NOMO-1 (cell line): ENCODE data around the gene C1orf74.
A peak's percentile ranks its signal among the peaks of the same experiment; 100 is the strongest.

Source experiments
- DNase-seq, 2 experiments: peaks; one replicate each; lab custom pipeline; 2025; ENCODE audit not compliant: unreplicated experiment in 2 of 2; lab: John Stamatoyannopoulos, UW

C1orf74 gene

DNA sequence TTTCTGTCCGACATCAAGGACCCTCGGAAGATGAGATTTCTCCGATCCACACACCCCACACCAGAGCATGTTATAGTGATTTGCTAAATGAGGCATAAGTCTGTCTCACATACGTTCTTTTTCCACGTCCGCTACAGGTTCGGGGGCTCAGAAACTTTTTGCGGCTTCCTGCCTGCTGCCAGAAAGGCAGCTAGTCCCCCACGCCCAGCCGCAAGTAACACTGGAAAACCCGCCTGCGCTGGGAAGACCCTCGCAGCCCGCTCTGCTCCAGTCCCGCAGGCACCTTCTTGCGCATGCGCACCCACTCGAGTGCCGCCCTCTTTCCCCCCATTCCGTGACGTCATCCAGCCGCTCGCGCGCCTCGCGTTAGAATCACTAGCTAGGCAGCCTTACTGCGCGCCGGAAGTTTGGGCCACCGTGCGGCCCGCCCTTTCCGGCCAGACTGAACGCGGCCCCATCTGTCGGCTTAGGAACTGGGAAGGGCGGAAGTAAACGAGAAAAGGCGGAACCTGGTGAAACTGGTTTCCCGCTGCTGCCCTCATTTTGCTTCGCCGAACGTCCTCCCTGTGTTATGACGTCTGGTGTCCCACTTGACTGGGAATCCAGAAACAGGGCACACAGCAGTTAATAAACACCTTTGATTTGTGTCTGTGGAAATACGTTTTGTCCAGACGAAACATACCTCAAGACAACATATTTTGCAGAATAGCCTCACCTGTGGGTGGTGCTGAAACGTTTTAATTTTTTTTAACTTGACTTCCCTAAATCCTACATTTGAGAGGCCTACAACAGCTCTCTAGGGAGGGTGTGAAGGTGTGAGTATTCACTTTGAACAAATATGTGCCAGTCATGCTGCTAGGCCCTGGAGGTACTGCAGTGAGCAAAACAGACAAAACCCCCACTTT is at the start of gene C1orf74:
C1orf74 (minus strand) TSS at position 295 of the 905 bp plus-strand sequence. CDS start 925 bp downstream, outside the sequence.
- peak; percentile 97 to 98 for DNase-seq

DNA sequence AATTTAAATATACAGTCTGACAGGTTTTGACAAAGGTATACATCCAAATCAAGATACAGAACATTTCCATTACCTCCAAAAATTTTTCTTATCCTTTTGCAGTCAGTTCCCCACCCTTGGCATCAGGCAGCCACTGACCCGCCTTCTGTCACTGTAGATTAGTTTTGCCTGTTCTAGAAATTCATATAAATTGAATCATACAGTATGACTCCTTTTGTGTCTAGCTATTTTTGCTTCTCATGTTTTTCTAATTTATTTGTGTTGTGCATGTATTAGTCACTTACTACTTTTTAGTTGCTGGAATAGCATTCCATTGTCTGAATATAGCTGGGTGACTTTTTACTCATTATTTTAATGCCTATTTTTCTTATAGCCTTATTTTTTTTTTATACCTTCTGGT is 47.3 kb upstream of the C1orf74 start:
- DNase-seq, result no peak

GRCh38 chr1:209830722-209831121 is 46.4 kb upstream of the C1orf74 start:
- no peak for DNase-seq

- DNase-seq, result no peak
Observed at GRCh38 chr1:209829716-209830115, 45.4 kb upstream of the C1orf74 start.

- peak; percentile 91 to 96 for DNase-seq
Observed at GRCh38 chr1:209827384-209828262, 43.3 kb upstream of the C1orf74 start, which contains the start of gene UTP25. UTP25 (plus strand) TSS chr1:209827972; CDS start chr1:209828064, 92 bp downstream.

GRCh38 chr1:209825591-209826434 is 41.5 kb upstream of the C1orf74 start:
- DNase-seq, result no peak

GRCh38 chr1:209823143-209824041 is 39.0 kb upstream of the C1orf74 start:
- peak; percentile 54 to 61 for DNase-seq

DNA sequence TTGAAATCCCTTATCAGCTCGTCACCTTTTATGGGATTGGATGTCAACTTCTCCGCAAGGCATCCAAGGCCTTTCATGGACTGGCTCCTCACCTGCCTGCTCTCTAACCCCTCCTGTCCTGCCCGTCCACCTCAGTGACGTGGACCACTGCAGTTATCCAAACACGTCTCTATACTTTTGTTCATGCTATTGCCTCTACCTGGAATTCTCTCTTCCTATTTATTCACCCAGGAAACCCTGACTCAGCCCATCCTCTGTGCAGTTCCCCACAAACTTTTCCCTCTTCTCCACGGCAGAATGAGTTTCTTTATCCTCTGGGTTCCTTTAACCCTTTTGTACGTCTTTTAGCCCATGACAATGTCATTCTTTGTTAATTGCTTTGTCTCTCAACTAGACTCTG is 38.3 kb upstream of the C1orf74 start:
- DNase-seq, result no peak

DNA sequence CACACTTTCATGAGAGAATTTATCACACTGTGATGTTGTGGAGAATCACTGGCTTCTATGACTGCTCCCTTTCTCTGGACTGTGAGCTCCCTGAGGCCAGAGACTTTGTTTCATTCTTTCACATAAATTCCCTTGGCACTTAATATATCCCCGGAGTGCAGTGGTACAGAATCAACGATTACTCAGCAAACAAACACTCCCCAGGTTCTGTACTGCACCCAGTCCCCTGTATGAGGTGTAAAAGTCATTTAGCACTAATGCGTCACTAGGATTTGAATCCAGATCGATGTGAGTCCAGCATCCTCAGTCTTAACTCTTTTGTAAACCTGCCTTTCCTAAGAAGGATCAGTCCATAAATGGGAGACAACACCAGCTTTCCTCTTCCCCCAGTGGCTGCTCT is 36.6 kb upstream of the C1orf74 start:
- DNase-seq, result no peak

- DNase-seq, result no peak
Observed at GRCh38 chr1:209819058-209819457, 34.7 kb upstream of the C1orf74 start.

GRCh38 chr1:209817691-209818090 is 33.3 kb upstream of the C1orf74 start:
- DNase-seq, result no peak

GRCh38 chr1:209816923-209817322 is 32.6 kb upstream of the C1orf74 start:
- no peak for DNase-seq

DNA sequence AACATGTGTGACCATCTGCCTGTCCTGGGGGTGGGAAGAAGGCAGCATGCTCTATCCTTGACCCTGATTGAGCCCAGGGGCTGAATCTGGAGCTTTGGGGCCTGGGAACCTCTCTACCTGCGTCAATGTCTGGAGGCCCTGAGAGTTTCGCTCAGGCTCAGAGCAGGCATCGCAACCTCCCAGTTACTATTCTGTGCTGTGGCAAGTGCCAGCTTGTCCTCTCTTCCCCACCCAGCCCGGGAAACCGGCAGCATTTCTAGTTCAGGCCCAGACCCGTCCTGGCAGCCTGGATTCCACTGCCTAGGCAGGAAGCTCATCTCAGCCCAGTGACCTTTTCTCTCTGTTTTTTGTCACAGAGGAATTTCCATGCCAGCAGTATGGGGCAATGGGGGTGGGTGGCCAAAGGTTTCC is 31.6 kb upstream of the C1orf74 start:
- DNase-seq, result no peak

GRCh38 chr1:209815490-209815889 is 31.1 kb upstream of the C1orf74 start:
- no peak for DNase-seq

GRCh38 chr1:209813902-209814301 is 29.5 kb upstream of the C1orf74 start:
- DNase-seq, result no peak

- DNase-seq, result no peak
Observed at GRCh38 chr1:209810783-209811182, 26.4 kb upstream of the C1orf74 start.

DNA sequence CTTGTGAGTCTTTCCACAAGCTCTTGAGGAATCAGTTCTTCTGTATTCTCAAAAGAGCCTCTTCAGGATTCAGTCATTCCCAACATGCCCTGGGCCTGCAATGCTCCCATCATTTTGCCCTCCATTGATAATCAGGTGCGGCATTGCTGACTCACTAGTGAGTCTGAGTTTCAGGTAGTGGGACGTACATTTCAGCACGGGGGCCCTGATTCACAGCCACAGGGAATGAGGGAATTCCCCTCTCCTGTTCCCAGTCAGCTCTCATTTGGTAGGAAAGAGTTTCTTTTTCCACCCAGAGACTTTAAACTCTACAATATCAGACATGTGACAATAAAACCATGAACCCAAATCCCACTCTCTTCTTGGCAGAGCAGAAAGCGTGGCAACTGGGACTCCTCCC is 25.3 kb upstream of the C1orf74 start:
- DNase-seq, result no peak

DNA sequence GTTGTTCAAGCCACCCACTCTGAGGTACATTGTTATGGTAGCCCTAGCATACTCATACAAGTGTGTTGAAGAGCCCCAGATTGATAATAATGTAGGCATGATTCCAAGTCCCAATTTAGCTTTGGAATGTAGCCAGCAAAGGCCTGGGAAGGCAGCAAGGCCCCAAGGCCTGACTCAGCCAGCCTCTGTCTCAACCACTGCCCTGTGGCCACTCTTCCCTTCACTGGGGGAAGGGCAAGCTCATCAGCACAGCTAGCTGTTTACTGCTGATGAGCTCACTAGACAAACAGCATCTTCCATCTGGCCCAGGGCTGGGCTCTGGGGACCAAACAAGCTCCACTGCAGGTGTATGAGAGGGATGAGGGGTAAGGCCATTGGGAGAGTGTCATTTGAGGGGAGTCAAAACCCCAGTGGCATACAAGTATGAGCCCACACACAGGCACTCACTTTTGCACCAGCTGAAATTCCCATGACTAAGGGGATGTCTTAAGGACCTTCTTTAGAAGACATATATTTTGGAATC is 23.8 kb upstream of the C1orf74 start:
- DNase-seq, result no peak

DNA sequence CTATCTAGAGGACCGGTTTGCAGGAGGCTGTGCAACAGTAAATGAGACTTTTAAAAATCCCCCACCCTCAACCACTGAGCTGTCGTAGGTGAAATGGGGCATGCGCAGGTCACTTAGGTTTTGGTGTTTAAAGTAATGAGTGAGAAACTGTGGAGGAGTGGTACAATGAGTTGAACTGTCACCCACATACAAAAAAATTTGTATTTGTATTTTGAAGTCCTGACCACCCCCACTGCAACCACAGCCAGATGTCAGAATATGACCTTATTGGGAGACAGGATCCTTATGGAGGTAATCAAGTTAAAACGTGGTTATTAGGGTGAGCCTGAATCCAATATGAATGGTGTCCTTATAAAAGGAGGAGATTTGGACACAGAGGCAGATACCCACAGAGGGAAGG is 23.1 kb upstream of the C1orf74 start:
- no peak for DNase-seq
